Left forelimb (tissue), 1 donor: ENCODE measurements around the gene RAD50.
"Not testable (repeated sequence)": the region's sequence is repeated elsewhere in the genome, so short reads cannot be mapped to it uniquely, and the experiment has no call there.

Experiments
- DNase-seq: peaks from one replicate; pipeline ENCODE4 v3.0.0-alpha.2; 2018; ENCODE audit warnings: low spot score

RAD50 gene

DNA sequence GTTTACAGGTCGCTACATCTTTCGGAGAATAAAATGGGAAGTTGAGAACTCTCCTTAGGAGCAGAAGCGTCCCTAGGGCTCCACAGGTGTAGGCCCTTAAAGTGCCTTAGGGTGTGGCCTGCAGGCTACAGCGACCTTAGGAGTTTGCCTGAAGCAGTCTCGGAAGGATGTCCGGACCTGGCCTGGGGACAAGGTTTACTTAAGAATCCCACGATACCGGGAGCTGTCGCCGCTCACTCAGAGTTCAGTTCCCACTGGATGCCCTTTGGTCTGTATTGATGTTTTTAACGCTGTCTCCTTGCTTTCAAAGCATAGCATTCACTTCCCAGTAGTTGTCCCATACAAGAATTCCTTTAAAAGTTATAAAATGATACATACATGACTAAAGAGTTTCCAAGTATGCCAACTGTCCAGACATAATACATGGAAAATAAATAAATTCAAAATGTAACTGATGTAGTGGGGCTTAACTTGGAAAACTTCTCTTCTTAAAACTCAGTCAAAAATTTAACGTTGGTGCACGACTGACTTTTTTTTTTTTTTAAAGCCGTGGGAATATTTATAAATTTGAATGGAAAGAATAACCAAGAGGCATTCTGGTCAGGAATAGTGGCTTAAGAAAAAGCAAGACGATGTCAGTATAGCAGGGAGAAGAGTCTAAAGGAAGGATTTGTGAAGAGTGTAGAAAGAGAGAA lies 848 bp downstream of the RAD50 start:
- DNase-seq = no peak

DNA sequence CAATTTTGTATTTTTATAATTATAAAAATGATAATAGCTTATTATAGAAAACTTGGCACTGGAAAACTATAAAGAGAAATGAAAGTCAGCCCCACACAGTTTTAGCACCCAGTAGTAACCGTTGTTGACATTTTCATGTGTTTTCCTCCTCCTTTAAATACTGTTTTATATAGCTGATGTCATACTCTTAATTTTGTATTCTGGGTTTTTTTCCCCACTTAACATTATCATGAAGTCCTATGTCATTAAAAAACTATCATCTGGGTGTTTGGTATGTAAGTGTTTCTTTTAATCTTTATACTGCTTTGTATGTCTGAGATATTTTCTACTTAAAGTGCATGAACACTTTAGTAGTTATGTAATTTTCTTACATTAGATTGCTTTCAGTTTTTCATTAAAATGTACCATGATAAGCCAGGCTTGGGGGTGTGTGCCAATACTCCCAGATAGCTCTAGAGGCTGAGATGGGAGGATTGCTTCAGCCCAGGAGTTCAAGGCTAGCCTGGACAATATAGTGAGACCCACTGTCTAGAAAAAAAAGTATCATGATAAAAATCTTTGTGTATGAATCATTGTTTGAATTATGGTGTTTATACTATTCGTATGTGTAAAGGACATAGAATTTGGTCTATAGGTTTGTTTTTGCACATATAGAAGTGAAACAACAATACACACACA lies 2.7 kb downstream of the RAD50 start:
- no peak for DNase-seq

DNA sequence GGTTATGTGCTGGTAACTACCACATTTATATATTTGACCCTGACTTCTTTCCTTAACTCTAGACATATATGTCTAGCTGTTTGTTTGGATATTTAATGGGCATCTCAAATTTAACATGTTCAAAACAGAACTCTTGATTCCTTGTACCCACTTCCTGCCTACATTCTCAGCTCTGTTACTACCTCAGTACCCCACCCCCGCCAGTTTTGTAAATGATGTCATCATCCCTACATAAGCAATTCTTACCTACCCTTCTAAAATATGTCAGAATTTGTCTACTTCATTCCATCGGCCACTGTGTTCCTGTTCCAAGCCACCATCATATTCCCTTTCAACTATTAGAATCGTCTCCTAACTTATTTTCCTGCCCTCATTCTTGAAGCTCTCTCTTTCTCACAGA lies 4.8 kb downstream of the RAD50 start:
- DNase-seq = no peak

DNA sequence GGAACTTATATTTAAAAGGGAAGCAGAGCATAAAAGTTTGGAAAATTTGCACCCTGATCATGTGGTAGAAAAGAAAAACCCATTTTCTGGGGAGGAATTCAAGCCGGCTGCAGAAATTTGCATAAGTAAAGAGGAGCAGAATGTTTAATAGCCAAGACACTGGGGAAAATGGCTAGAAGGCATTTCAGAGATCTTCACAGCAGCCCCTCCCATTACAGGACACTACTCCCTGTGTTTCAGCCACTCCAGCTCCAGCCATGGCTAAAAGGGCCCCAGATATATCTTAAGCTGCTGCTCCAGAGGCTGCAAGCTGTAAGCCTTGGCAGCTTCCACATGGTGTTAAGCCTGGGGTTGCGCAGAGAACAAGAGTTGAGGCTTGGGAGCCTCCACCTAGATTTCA lies 7.8 kb downstream of the RAD50 start:
- not testable (repeated sequence) for DNase-seq

DNA sequence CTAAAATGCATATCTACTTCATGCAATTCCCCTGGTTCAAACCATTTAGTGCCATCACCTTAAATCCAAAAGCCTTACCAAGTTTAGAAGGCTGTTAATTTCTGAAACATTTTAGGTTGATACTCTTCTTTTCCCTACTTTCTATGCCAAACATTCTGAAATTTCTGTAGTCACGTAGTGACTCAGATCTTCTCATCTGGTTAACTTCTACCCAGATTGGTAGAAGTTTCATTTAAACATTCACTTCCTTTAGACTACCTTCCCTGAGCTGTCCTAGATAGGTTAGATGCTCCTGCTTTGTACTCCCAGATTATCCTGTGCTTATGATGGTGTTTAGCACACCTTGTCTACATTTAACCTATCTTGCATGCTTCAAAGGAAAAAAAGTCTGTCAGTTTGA lies 9.9 kb downstream of the RAD50 start:
- no peak for DNase-seq

DNA sequence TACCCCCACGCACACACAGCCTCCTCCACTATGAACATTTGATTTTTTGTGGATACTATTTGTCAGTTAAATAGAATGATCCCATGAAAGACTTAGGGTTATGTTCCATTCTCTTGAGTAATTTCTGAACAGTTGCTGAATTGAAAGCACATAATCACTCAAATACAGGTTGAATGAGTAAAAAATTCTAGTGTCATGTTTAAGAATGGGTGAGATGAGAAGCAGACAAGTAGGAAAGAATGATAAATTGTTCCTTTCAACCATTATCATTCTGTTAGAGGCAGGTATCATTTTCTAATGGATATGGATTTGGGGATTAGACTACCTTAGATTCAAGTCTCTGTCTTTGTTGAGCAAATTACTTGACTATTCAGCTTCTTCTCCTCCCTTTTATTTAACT lies 19.3 kb downstream of the RAD50 start:
- no peak for DNase-seq

DNA sequence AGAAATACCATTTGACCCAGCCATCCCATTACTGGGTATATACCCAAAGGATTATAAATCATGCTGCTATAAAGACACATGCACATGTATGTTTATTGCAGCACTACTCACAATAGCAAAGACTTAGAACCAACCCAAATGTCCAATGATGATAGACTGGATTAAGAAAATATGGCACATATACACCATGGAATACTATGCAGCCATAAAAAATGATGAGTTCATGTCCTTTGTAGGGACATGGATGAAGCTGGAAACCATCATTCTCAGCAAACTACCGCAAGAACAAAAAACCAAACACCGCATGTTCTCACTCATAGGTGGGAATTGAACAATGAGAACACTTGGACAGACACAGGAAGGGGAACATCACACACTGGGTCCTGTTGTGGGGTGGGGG lies 27.8 kb downstream of the RAD50 start:
- DNase-seq = not testable (repeated sequence)

DNA sequence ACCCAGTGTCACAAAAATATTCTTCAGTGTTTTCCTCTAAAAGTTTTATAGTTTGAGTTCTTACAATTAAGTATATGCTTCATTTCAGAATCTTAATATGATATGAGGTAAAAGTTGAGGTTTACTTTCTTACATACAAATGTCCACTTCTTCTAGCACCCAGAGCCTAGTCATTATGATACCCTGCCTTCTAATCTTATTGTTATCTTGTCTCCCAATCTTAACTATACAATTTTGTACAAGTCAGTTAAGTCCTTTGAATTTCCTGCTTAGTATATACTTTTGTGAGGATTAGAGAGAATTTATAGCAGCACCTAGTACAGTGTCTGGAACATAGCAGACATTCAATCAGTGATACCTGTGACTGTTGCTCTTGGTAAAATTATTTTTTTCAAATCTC lies 29.3 kb downstream of the RAD50 start:
- no peak for DNase-seq

DNA sequence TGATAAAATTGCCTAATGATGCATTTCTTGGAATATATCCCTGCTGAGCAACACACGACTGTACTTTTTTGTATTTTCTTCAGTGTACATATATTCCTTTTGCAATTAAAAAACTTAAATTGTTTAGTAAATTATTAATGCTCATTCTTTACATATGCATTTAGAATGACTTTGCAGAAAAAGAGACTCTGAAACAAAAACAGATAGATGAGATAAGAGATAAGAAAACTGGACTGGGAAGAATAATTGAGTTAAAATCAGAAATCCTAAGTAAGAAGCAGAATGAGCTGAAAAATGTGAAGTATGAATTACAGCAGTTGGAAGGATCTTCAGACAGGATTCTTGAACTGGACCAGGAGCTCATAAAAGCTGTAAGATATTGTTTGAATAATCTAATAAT lies 32.7 kb downstream of the RAD50 start:
- no peak for DNase-seq

DNA sequence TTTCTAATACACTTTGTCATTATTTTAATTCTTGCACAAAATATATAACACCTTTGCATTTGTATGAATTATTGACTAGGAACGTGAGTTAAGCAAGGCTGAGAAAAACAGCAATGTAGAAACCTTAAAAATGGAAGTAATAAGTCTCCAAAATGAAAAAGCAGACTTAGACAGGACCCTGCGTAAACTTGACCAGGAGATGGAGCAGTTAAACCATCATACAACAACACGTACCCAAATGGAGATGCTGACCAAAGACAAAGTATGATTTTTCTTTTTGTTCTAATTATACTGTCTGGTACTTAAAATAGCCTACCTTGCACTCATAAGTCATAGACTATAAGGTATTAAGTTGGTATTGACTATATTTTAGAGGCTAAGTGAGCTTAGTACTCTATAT lies 34.4 kb downstream of the RAD50 start:
- no peak for DNase-seq

DNA sequence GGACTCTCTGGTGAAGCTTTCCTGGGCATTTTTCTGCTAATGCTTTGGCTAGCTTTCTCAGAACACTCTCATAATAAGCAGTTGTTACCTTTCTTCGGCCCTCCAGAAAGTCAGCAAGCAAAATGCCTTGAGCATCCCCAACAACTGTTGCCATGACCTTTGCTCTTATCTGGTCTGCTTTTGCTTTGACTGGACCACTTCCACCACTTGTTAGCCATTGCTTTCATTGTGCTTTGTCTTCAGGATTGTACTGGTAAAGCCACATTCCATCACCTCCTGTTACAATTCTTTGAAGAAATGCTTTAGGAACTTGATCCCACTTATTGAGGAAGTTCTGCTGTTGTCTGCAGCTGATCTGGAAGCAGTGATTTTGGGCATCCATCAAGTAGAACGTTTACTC lies 35.7 kb downstream of the RAD50 start:
- no peak for DNase-seq

DNA sequence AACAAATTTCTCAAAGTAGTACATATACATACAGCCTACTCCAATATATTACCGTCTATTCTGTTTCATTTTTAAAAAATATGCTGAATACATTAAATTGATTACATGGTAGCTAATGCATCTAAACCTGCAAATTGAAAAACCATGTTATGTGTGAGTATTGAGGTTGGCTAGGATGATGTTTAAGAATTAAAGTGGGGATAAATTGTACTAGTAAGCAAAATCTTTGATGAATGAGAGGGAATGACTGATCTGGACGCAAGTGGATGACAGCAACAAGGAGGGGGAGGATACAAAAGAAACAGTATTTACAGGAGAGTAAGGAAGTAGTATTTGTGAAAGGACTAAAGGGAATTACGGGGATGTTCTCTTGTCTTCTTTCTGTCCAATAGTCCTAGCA lies 37.4 kb downstream of the RAD50 start:
- no peak for DNase-seq

DNA sequence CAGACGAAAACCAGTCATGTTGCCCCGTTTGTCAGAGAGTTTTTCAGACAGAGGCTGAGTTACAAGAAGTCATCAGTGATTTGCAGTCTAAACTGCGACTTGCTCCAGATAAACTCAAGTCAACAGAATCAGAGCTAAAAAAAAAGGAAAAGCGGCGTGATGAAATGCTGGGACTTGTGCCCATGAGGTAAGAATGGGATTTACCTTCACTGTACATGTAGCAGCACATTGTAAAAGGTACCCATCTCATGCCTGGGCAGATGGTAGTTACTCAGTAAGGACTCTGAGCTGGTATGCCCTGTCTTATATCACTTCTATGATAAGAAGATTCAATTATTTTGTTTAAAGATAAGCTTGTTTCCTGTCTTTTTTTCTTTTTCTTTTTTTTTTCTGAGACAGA lies 38.8 kb downstream of the RAD50 start:
- DNase-seq = no peak

DNA sequence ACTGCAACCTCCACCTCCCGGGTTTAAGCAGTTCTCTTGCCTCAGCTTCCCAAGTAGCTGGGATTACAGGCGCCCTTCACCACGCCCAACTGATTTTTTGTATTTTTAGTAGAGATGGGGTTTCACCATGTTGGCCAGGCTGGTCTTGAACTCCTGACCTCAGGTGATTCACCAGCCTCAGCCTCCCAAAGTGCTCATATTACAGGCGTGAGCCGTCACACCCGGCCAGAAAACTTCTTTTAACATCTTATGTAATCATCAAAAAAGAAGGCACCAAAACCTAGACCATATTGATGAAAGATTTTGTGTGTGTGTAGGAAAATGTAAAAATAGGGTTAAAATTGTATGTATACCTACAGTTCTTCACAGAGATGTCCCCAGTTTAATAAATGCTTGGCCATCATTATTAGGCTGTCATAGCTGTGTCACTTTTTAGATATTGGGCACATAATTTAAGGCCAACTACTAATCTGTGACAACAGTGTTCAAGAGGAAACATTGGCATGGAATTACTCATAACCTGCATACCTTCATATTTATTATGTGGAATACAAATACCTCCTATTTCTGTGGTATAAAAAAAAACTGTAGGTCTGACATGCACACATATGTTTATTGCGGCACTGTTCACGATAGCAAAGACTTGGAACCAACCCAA lies 44.4 kb downstream of the RAD50 start:
- DNase-seq = no peak

DNA sequence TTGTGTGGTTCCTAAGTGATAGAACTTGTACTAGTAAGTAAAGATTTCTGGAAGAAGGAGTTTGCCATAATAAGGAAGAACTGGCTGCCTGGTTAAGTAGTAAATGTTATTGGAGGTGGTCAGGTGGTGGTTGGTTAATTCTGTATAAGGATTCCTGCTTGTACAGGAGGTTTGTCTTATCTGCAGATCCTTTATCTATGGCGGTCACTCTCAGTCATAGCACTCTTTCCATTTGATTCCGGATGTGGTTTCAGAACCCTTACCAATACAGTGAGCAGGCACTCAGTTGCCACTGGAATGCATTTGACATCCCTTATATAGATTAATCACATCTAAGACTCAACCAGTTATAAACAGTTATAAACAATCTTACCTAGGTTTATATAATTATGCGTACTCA lies 50.3 kb downstream of the RAD50 start:
- DNase-seq = no peak

DNA sequence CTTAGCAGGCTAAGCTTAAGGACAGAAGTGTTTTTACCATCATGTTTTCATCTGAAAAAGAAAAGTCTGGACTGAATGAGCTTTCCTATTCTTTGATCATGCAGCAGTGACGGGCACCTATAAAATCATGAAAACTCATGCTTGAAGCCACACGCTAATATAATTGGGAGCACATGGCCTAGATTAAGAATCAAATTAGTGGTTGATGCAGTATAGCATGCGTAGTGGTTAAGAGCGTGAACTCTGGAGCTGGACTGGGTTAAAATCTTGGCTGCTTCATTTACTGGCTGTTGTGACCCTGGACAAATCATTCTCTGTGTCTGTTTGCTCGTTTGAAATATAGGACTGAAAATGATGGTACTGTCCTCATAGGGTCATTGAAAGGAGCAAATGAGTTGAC lies 51.3 kb downstream of the RAD50 start:
- DNase-seq = no peak

DNA sequence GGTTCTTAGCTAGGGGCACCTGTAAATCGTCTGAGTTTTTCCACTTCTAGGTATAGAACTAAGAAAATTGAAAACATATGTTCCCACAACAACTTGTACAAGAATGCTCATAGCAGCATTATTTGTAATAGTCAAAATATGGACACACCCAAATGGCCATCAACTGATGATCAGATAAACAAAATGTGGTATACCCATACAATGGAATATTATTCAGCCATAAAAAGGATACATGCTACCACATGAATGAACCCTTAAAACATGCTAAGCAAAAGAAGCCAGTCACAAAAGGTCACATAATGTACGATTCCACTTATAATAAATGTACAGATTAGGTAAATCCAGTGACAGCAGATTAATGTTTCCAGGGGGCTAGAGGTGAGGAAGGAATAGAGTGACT lies 55.2 kb downstream of the RAD50 start:
- DNase-seq = no peak

DNA sequence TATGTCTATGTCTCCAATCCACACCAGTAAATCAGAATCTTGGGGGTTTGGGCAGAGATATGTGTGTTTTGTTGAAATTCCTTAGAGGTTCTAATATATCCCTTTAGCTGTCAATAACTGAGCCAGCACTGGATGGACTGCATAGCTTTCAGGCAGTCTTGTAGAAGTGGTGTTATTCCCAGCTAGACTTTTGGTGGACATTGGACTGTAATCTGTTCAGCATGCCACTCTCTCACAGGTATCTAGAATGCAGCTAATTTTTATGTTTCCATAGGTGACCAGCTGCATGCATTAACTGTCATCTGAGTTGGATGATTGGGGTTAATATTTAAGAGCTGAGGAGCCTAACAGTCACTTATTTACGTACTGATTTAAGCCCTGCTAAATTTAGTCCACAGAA lies 56.1 kb downstream of the RAD50 start:
- no peak for DNase-seq

DNA sequence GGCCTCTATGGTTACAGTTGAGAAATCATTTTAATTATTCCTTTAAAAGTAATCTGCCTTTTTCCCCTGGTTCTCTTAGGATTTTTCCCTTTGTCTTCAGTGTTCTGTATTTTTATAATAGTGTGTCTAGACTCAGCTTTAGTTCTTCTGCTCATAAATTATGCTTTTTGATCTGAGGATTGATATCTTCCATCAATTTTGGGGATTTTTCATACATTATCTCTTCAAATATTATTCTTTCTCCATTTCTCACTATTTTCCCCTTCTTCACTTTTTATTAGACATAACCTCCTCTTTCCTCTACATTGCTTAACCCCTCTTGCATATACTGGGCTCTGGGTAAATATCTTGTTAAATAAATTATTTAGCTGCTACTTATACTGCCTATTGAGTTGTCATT lies 64.9 kb downstream of the RAD50 start:
- no peak for DNase-seq

DNA sequence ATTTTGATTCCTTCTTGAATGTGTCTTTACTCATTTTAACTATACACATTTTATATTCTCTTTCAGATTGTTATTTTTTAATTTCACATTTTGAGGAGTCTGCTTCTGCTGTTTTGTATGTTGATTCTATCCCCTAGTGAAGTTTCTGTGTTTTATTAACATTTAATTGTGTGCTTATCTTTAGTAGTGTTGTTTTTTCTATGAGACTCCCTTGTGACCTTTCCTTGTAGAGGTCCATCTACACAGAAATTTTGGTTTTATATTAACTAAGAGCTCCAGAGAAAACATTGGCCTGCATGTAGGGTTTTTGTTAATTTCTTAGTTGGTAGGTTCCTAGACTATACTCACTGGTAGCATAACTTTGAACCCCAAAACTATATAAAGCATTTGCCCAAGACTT lies 65.8 kb downstream of the RAD50 start:
- DNase-seq = no peak

DNA sequence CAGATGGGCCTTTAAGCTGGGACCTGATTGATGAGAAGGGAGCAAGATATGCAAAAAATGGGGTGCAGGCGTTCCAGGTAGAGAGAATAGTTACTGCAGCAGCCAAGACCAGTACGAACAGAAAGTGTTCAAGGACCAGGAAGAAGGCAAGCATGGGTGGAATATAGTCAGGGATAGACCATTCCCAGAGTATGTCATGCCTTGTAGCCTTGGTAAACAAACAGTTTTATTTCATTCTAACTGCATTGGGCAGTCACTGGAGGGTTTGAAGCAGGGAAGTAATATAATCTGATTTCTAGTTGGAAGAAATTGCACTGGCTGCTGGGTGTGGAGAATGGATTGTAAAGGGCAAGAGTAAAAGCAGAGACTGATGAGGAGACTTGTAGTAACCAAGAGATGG lies 70.7 kb downstream of the RAD50 start:
- DNase-seq = no peak

DNA sequence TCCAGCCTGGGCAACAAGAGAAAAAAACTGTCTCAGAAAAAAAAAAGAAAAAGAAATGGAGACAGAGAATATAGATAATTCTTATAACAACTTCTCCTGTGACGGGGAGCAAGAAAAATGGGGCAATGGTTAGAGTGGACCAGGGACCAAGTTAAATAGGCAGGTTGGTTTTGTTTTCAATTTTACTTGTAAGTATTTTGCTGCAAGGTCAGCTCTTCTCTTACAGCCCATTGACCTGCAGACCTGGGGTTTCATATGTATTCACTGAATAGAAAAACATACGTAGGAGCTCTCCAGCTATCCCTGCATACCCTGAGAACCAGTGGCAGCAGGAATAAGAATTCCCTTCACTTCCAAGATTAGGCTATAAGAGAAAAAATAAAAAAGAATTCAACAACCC lies 72.0 kb downstream of the RAD50 start:
- DNase-seq = no peak

DNA sequence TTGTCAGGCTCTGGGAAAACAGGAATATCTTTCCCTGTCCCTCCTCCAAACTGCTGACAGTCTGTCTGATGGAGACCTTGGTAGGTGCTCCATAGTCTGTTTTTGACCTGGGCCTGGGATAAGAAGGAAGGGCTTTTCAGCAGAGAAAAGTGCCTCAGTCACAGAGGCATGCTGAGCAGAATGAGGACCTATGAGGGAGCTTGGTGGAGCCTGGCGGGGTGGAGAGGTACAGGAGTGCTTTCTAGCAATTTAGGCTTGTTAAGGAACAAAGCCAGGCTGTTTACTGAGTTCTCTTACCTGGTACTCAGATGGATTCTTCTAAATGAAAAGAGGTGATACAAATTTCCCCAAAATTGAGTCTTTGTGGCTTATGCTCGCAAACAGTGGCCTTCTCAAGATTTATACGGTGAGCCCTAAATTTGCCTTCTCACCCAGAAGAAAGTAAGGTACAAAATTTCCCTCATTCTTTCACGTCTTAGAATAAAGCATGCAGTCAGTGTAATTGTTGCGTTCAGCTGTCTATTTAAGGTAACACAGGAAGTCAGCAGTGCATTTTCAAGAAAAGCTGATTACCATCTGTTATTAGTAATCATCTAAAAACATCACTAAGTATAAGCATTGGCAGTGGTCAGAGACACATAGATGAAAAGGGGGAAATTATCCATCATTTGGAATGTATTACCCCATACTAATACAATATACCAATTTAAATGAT lies 72.6 kb downstream of the RAD50 start:
- no peak for DNase-seq
